Measurements from ENCODE around the gene CCDC50.

DNA sequence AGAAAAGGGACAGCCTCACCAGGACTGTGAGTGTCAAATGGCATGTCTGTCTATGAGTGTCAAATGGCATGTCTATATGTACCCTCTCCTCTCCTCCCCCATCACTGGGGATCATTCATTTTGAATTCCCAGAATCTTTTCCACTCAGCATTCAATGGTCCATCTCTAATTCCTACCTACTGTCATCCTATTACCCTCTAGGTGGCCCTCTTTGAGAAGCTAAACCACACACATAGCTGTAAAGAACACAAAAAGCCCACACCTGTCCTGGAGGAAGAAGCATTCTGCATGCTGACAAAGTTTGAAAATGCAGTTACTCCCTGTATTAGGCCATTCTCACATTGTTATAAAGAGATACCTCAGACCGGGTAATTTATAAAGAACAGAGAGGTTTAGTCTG, 85.5 kb downstream of the CCDC50 start:
- TF ChIP-seq POLR2A (IDR thresholded peaks at IDR 0.05) (no peak), POLR2AphosphoS5 (IDR thresholded peaks at IDR 0.05) (no peak)

All from breast epithelium (tissue), 3 donors.